Left lung (tissue), 10 donors: Measurements from ENCODE around the gene TSACC. TPM values are rescaled to one million over a fixed set of nuclear protein-coding genes. Genes with fewer than 3 reads are reported as not detected.
A peak's percentile ranks its signal among the peaks of the same experiment; 100 is the strongest.

ENCODE experiments used
- ATAC-seq: fragments of 200-7000 bp; cut with Tn5 transposase; one replicate; pipeline ENCODE4 v1.9.1; 2020; ENCODE audit warnings: moderate library complexity
- DNase-seq, 4 donors: peaks; one replicate each; pipeline ENCODE4 v3.0.0-alpha.2; 2013 to 2020
- H3K27ac ChIP-seq, 2 donors: fragments of 200-600 bp; sonication (generic) in 1 of 2; one replicate each; pipeline versions ENCODE4 v1.5.0 to v1.8.0; 2020 to 2021
- H3K27me3 ChIP-seq, 2 donors: fragments of 200-600 bp; sonication (generic) in 1 of 2; one replicate each; pipeline versions ENCODE4 v1.5.0 to v1.8.0; 2020 to 2021
- H3K36me3 ChIP-seq, 2 donors: fragments of 200-600 bp; sonication (generic) in 1 of 2; one replicate each; pipeline versions ENCODE4 v1.5.0 to v1.8.0; 2020 to 2021
- H3K4me1 ChIP-seq, 2 donors: fragments of 200-600 bp; one replicate each; pipeline ENCODE4 v1.8.0; 2021
- H3K4me3 ChIP-seq, 2 donors: fragments of 200-600 bp; sonication (generic) in 1 of 2; one replicate each; pipeline versions ENCODE4 v1.5.0 to v1.8.0; 2020 to 2021; ENCODE audit warnings: mild to moderate bottlenecking in 1 of 2
- H3K9me3 ChIP-seq, 2 donors: fragments of 200-600 bp; sonication (generic) in 1 of 2; one replicate each; pipeline versions ENCODE4 v1.5.0 to v1.8.0; 2020 to 2021
- CTCF ChIP-seq, 2 donors: fragments of 200-600 bp; sonication (generic) in 1 of 2; IDR thresholded peaks; one replicate each; pipeline versions ENCODE4 v1.5.0 to v1.8.0; 2021; ENCODE audit warnings: antibody characterized with exemption in 2 of 2
- intact Hi-C, 2 donors: fragments of 100-400 bp; cut with DNase I; formaldehyde crosslinking; loops; one replicate each; pipeline versions ENCODE4 v1.11.2 to v1.14.2; 2022
- polyA plus RNA-seq, 6 donors: library from polyadenylated mRNA; unstranded; fragments of 120-200 nt; gene quantifications; one replicate each; pipeline ENCODE4 v1.2.1, GENCODE V29; 2013; ENCODE audit not compliant: insufficient read length in 6 of 6
- total RNA-seq, 2 donors: library from RNA; stranded (reverse); fragmentation: NEBNext Ultra II Directional; extraction: Animal tissue kit (Norgen Biotek cat#: 25700); gene quantifications; one replicate each; pipeline ENCODE4 v1.2.1, GENCODE V29; 2021
- donor health status: DM: no; HTN: yes; CAD: no.
- donor health status: DM: no; HTN: no; CAD: no.

The TSACC gene
- total and polyA plus RNA-seq, 8 donors: 0.68 to 1.4 (median 0.84) TPM; not detected in 2

DNA sequence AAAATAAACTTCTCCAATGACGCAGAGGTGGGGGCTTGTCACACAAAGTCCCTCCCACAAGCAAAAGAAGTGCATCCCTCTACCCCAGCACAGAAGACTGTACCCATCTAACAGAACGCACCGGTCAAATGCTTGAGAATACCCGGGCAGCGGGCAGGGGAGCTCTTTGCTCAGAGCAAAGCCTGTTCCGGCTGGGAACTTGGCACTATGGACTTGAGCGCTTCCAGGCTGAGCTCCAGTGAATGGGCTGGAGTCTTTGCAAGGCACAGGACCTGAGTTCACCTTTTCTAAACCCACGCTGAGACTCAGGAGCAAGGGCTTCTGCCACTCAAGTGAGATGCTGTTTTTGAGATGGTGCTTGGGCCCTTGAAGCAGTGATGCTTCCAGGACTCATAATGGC lies 51.0 kb downstream of the TSACC start:
- intact Hi-C loops: loop anchor here in 1 of 2 donors (10.0 kb wide), 1 partner anchor 55 kb away; no protein-coding TSS in a partner anchor
- Histone ChIP-seq H3K4me3 (no peak overlapping the region), H3K27ac (no peak overlapping the region), H3K36me3 (no peaks in the 10 kb centered on the region), H3K4me1 (peaks cover 0 to 10% of the 10 kb centered on the region in 2 donors), H3K27me3 (peaks cover 21 to 71% of the 10 kb centered on the region in 2 donors), H3K9me3 (no peaks in the 10 kb centered on the region)
- no peak for ATAC-seq
- DNase-seq: no peak
- no peak for TF ChIP-seq CTCF (IDR thresholded peaks at IDR 0.05)

DNA sequence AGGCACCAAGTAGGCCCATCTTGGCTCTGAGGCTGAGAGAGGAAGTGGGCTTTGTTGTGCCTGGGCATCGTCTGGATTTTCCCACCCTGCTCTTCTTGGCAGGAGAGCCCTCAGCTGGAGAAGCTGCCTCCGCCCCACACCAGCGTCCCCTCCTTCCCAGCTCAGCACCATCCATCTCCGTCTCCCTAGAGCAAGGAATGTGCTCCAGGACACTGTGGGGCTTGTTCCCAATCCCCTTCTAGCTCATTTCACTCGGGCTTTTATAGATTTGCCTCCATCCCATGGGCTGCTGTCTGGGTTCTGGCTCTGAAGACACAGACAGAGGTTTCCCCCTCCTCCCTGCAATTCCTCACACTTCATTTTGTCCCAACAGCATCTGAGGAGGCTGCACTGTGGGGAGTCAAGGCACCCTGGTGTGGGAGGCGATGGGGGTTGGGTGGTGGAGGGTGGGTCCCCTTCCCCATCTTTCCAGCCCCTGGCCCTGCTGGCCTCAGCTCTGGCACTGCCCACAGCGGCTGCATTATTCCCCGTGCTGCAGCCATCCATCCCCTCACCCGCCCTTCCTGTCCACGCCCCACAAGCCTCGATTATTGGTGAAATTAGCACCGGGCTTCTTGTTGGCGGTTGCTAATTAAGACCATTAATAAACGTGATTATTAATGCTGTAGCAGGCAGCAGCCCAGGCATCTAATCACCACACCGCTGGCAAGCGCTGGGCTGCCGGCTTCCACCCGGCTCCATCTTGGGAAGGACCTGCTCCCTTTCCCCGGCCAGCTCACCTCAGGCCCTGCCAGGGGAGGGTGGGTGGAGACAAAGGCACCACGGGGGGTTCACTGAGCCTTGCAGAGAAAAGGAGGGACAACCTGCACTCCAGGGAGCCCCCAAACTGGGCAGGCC lies 52.4 kb downstream of the TSACC start:
- no peak for TF ChIP-seq CTCF (IDR thresholded peaks at IDR 0.05)
- no peak for ATAC-seq
- no peak for DNase-seq
- Histone ChIP-seq H3K27me3 (peaks cover 21 to 70% of the 10 kb centered on the region in 2 donors), H3K36me3 (no peaks in the 10 kb centered on the region), H3K27ac (no peak overlapping the region), H3K4me3 (no peak overlapping the region), H3K4me1 (peaks cover 0 to 10% of the 10 kb centered on the region in 2 donors), H3K9me3 (no peaks in the 10 kb centered on the region)
- intact Hi-C loops: no loop called here

DNA sequence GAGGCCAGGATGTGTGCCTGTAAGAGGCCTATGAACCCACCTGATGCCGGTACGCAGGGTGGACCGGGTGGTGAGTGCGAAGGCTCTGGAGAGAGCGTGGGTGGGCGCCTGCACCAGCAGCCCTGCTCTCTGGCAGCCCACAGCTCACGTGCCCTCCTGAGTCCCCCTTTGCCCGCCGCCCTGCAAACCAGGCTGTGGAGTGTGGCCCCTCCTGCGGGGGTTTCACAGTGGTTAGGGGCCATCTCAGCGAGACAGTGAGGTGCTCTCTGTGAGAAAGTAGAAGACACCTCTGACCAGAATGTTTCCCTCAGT lies 53.0 kb downstream of the TSACC start:
- ATAC-seq (no peak), DNase-seq (no peak)
- intact Hi-C loops: no loop called here
- Histone ChIP-seq H3K27ac (no peak overlapping the region), H3K36me3 (no peaks in the 10 kb centered on the region), H3K9me3 (no peaks in the 10 kb centered on the region), H3K4me1 (peaks cover 0 to 10% of the 10 kb centered on the region in 2 donors), H3K27me3 (peaks cover 21 to 70% of the 10 kb centered on the region in 2 donors), H3K4me3 (no peak overlapping the region)
- no peak for TF ChIP-seq CTCF (IDR thresholded peaks at IDR 0.05)

GRCh38 chr1:156391701-156392100 lies 53.4 kb downstream of the TSACC start:
- no peak overlapping the region for H3K27ac ChIP-seq
- peaks cover 21 to 70% of the 10 kb centered on the region in 2 donors for H3K27me3 ChIP-seq
- intact Hi-C loops: no loop called here
- H3K36me3 ChIP-seq: no peaks in the 10 kb centered on the region
- TF ChIP-seq CTCF (IDR thresholded peaks at IDR 0.05): no peak
- peak in 1 of 4 donors; percentile 53 for DNase-seq
- peaks cover 0 to 10% of the 10 kb centered on the region in 2 donors for H3K4me1 ChIP-seq
- no peak overlapping the region for H3K4me3 ChIP-seq
- no peaks in the 10 kb centered on the region for H3K9me3 ChIP-seq
- ATAC-seq: no peak

DNA sequence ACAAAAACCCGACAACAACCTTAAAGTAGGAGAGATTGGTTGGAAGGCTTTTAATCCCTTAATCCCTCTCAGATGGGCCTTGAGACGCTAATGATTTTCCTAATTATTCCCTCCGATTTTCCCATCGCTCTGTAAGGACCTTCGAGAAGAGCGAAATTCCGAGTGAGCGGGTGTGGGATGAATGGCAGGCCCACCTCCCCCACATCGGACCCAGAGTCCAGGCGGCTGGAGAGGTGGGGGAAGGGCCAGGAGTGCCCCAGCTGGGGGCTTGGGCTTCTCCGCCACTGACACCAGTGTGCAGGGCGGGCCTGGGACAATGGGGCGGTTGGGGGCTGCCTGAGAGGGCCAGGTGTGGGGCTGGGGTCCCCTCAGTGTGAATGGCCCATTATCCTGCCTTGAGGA lies 54.1 kb downstream of the TSACC start:
- ATAC-seq (no peak), DNase-seq (peak in 1 of 4 donors; percentile 60)
- intact Hi-C loops: no loop called here
- no peak overlapping the region for H3K27ac ChIP-seq
- H3K4me3 ChIP-seq: no peak overlapping the region
- H3K4me1 ChIP-seq: peaks cover 0 to 10% of the 10 kb centered on the region in 2 donors
- H3K27me3 ChIP-seq: peaks cover 20 to 63% of the 10 kb centered on the region in 2 donors
- H3K9me3 ChIP-seq: no peaks in the 10 kb centered on the region
- no peaks in the 10 kb centered on the region for H3K36me3 ChIP-seq
- no peak for TF ChIP-seq CTCF (IDR thresholded peaks at IDR 0.05)
